HepG2 (cell line): Measurements from ENCODE around the gene TTLL10. TPM values are rescaled to one million over a fixed set of nuclear protein-coding genes. Genes with fewer than 3 reads are reported as not detected.
A peak's percentile ranks its signal among the peaks of the same experiment; 100 is the strongest.

Source experiments
- ARID2 ChIP-seq: sonication (generic); formaldehyde crosslinking; IDR thresholded peaks from 2 replicates; pipeline ENCODE4 v1.8.1; 2022; ENCODE audit warnings: mild to moderate bottlenecking, missing genetic modification reagents, borderline replicate concordance
- DNMT3B ChIP-seq: conservative IDR thresholded peaks from 2 replicates; pipeline ENCODE4 v1.6.1; 2016; ENCODE audit warnings: missing biosample characterization, control low read depth
- GATAD2A ChIP-seq: IDR thresholded peaks from 2 replicates; pipeline ENCODE4 v1.6.1; 2016
- HIC2 ChIP-seq: sonication (generic); formaldehyde crosslinking; IDR thresholded peaks from 2 replicates; pipeline ENCODE4 v1.9.0; 2022; ENCODE audit warnings: low read depth, missing genetic modification reagents
- HMG20B ChIP-seq: conservative IDR thresholded peaks from 2 replicates; pipeline ENCODE4 v1.6.1; 2016; ENCODE audit warnings: missing genetic modification reagents, missing compliant biosample characterization
- HNRNPK ChIP-seq: fragments of 200-400 bp; formaldehyde crosslinking; IDR thresholded peaks from 2 replicates; pipeline ENCODE4 v1.6.1; 2018; ENCODE audit warnings: low read length, low read depth, moderate library complexity, mild to moderate bottlenecking; ENCODE audit not compliant: poor library complexity, severe bottlenecking
- KAT8 ChIP-seq: IDR thresholded peaks from 2 replicates; pipeline ENCODE4 v1.6.1; 2016; ENCODE audit warnings: missing genetic modification reagents, missing compliant biosample characterization
- MED8 ChIP-seq: sonication (generic); formaldehyde crosslinking; IDR thresholded peaks from 2 replicates; pipeline ENCODE4 v1.8.1; 2023; ENCODE audit warnings: mild to moderate bottlenecking, missing genetic modification reagents; ENCODE audit not compliant: insufficient replicate concordance
- MTERF4 ChIP-seq: sonication (generic); formaldehyde crosslinking; IDR thresholded peaks from 2 replicates; pipeline ENCODE4 v1.8.0; 2023; ENCODE audit warnings: mild to moderate bottlenecking, missing genetic modification reagents
- PAXIP1 ChIP-seq: sonication (generic); formaldehyde crosslinking; conservative IDR thresholded peaks from 2 replicates; pipeline ENCODE4 v1.4.0; 2020; ENCODE audit warnings: mild to moderate bottlenecking, missing genetic modification reagents, moderate library complexity
- RARA ChIP-seq: IDR thresholded peaks from 2 replicates; pipeline ENCODE4 v1.6.1; 2016; ENCODE audit warnings: missing genetic modification reagents, missing compliant biosample characterization
- RBFOX2 ChIP-seq: fragments of 200-400 bp; formaldehyde crosslinking; IDR thresholded peaks from 2 replicates; pipeline ENCODE4 v1.6.1; 2017; ENCODE audit warnings: low read depth, mild to moderate bottlenecking, low read length
- SAP130 ChIP-seq: IDR thresholded peaks from 2 replicates; pipeline ENCODE4 v1.6.1; 2016; ENCODE audit warnings: low read depth
- TFE3 ChIP-seq: IDR thresholded peaks from 2 replicates; pipeline ENCODE4 v1.6.1; 2016
- ZNF225 ChIP-seq: sonication (generic); formaldehyde crosslinking; IDR thresholded peaks from 2 replicates; pipeline ENCODE4 v1.4.0; 2020; ENCODE audit warnings: mild to moderate bottlenecking, missing genetic modification reagents
- ZNF292 ChIP-seq: sonication (generic); formaldehyde crosslinking; IDR thresholded peaks from 2 replicates; pipeline ENCODE4 v1.8.1; 2022; ENCODE audit warnings: mild to moderate bottlenecking, low read depth, missing genetic modification reagents, borderline replicate concordance
- ZNF30 ChIP-seq: sonication (generic); formaldehyde crosslinking; IDR thresholded peaks from 2 replicates; pipeline ENCODE4 v1.5.0; 2020; ENCODE audit warnings: mild to moderate bottlenecking, missing genetic modification reagents
- ZNF446 ChIP-seq: sonication (generic); formaldehyde crosslinking; IDR thresholded peaks from 2 replicates; pipeline ENCODE4 v1.5.0; 2020; ENCODE audit warnings: mild to moderate bottlenecking, missing genetic modification reagents
- ZNF678 ChIP-seq: sonication (generic); formaldehyde crosslinking; IDR thresholded peaks from 2 replicates; pipeline ENCODE4 v1.4.0; 2020; ENCODE audit warnings: mild to moderate bottlenecking, missing genetic modification reagents
- ZNF704 ChIP-seq: sonication (generic); formaldehyde crosslinking; IDR thresholded peaks from 2 replicates; pipeline ENCODE4 v1.8.1; 2023; ENCODE audit warnings: mild to moderate bottlenecking, inconsistent platforms, moderate library complexity, missing genetic modification reagents, borderline replicate concordance
- ZNF83 ChIP-seq: sonication (generic); formaldehyde crosslinking; IDR thresholded peaks from 2 replicates; pipeline ENCODE4 v1.4.0; 2020; ENCODE audit warnings: missing genetic modification reagents, mild to moderate bottlenecking, borderline replicate concordance
- polyA plus RNA-seq, 8 experiments: library from polyadenylated mRNA; depleted of rRNA in 3 of 8; stranded (reverse) in 7 of 8; unstranded in 1 of 8; fragments of >200 nt; fragmentation: Illumina TruSeq in 4 of 8; extraction: Trizol in 4 of 8; gene quantifications; 2 replicates each; pipeline versions ENCODE4 v1.2.1 to v1.2.3, GENCODE V29; 2011 to 2016; ENCODE audit warnings: low read depth in 4 of 8, missing spikeins in 1 of 8, mixed read lengths in 1 of 8; ENCODE audit not compliant: insufficient read depth in 1 of 8
- total RNA-seq, 5 experiments: library from RNA; depleted of rRNA; stranded (reverse); fragments of >200 nt; fragmentation: Illumina TruSeq; extraction: Trizol; gene quantifications; 2 replicates each; pipeline ENCODE4 v1.2.3, GENCODE V29; 2016; ENCODE audit warnings: low read depth in 1 of 5

Gene TTLL10
- total and polyA plus RNA-seq, 2 of the 13 experiments (the other 11 are each of a cell fraction or from before 2014, with no cell fraction given) = not detected

- peak; percentile 18; the same call in 1 of the 2 replicates for TF ChIP-seq GATAD2A (CRISPR knock-in tag)
- TF ChIP-seq MTERF4 = no peak
- peak; percentile 23; the same call in 1 of the 2 replicates for TF ChIP-seq ZNF678
- TF ChIP-seq ZNF704 = no peak
- TF ChIP-seq ZNF225 (CRISPR knock-in tag) = 0 out of 2 replicates have a peak, but pooled peaks have one; percentile 34
- 0 out of 2 replicates have a peak, but pooled peaks have one; percentile 45 for TF ChIP-seq DNMT3B (CRISPR knock-in tag)
- peak; percentile 25; the same call in 1 of the 2 replicates for TF ChIP-seq ZNF292 (CRISPR knock-in tag)
- TF ChIP-seq HIC2 (CRISPR knock-in tag) = peak; percentile 41; the same call in 1 of the 2 replicates
- TF ChIP-seq KAT8 = no peak
- TF ChIP-seq PAXIP1 (CRISPR knock-in tag) = peak; percentile 63
- no peak for TF ChIP-seq ARID2 (CRISPR knock-in tag)
- peak; percentile 26; the same call in 1 of the 2 replicates for TF ChIP-seq SAP130 (CRISPR knock-in tag)
- peak; percentile 19; the same call in 1 of the 2 replicates for TF ChIP-seq ZNF446 (CRISPR knock-in tag)
- TF ChIP-seq HNRNPK = peak; percentile 64
- TF ChIP-seq RARA (CRISPR knock-in tag) = peak; percentile 19; the same call in 1 of the 2 replicates
- TF ChIP-seq ZNF83 (CRISPR knock-in tag) = peak; percentile 41; the same call in 1 of the 2 replicates
- no peak for TF ChIP-seq MED8
- peak; percentile 30; the same call in 1 of the 2 replicates for TF ChIP-seq RBFOX2
- TF ChIP-seq ZNF30 (CRISPR knock-in tag) = no peak
- TF ChIP-seq TFE3 (CRISPR knock-in tag) = no peak
- TF ChIP-seq HMG20B (CRISPR knock-in tag) = no peak
These were observed 7.7 kb upstream of the TTLL10 start (continued) for GRCh38 chr1:1165900-1166421.
